Measurements from ENCODE around the gene SLC35F4.
"Not testable (repeated sequence)": the region's sequence is repeated elsewhere in the genome, so short reads cannot be mapped to it uniquely, and the experiment has no call there.

Gene SLC35F4

GRCh38 chr14:57748279-57748678 is 117.6 kb downstream of the SLC35F4 start:
- no peak for DNase-seq (ENCODE audit: insufficient read length, low spot score)
- no peak for TF ChIP-seq POLR2A (IDR thresholded peaks at IDR 0.05; ENCODE audit: low read depth, low read length)
- no peak for FAIRE-seq

DNA sequence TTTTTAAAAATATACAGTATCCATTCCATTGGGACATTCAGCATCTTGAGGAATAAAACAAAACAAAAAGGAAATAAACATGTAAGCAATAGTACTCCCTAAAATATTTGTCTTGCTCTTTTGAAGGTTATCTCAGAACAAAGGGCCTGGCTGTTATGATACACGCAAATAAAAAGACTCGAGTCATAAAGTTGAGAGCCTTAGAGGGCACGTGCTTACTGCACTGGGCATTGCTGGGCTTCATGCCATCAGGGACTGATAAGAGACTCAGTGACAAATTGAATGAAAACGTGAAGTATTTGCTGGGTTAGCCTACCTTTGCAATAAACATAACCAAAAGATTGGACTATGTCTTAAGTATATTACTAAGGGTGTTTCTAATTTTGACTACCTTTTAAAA is 118.9 kb downstream of the SLC35F4 start:
- DNase-seq (ENCODE audit: insufficient read length, low spot score) (no peak), FAIRE-seq (no peak)
- TF ChIP-seq POLR2A (IDR thresholded peaks at IDR 0.05; ENCODE audit: low read depth, low read length), result no peak

DNA sequence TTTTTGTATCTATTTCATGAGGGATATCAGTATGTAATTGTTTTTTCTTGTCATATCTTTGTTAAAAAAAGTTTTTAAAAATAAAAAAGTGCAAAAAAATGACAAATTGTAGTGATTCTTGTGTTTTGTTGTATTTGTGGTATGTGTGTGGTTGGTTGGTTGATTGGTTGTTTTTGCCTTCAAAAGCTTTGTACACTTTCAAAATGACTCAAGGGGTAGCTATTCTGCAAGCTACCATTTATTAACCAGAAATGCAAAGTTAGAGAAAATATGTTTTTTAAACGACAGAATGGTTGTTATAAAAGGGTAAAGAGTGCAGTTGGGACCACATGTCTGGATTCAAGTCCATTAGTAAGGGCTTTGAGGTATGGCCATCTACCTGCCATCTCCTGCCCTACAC is 119.3 kb downstream of the SLC35F4 start:
- DNase-seq (ENCODE audit: insufficient read length, low spot score), result no peak
- no peak for TF ChIP-seq POLR2A (IDR thresholded peaks at IDR 0.05; ENCODE audit: low read depth, low read length)
- no peak for FAIRE-seq

DNA sequence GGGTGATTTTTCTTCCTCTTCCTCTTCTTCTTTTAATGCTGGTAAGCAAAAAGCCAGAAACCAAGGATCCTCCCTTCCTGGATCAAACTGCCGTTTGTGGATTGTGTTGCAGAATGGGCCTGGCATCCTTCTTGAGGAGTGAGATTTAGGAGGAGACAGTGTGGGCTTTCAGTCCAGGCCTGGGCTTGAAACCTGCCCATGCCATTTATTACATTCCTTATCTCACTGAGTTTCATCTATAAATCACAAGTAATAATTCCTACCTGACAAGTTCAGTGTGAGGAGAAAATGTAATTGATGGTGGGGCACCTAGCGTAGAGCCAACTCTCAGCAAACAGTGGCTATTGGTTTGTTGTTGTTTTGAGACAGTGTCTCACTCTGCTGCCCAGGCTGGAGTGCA is 126.4 kb downstream of the SLC35F4 start:
- no peak for TF ChIP-seq POLR2A (IDR thresholded peaks at IDR 0.05; ENCODE audit: low read depth, low read length)
- FAIRE-seq, result no peak
- no peak for DNase-seq (ENCODE audit: insufficient read length, low spot score)

DNA sequence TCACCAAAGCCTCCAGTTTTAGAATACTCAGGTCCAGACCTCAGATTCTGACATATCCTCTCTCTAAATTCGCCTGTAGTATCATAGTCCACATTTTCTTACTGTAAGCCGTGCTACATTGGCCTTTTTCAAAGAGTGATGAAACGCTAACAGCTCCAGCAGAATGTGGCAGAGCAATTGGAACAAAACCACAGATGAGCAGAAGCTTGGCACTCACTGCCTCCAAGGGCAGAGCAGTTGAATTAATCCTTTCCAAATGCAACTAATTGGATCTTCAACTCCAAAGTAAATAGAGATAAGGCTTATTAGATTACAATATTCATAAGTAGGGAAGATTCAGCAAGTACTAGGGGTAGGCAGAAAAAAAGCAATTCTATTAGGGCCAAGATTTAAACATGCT is 128.3 kb downstream of the SLC35F4 start:
- DNase-seq (ENCODE audit: insufficient read length, low spot score) (no peak), FAIRE-seq (no peak)
- TF ChIP-seq POLR2A (IDR thresholded peaks at IDR 0.05; ENCODE audit: low read depth, low read length), result no peak

GRCh38 chr14:57736391-57736790 is 129.5 kb downstream of the SLC35F4 start:
- DNase-seq (ENCODE audit: insufficient read length, low spot score) (no peak), FAIRE-seq (no peak)
- no peak for TF ChIP-seq POLR2A (IDR thresholded peaks at IDR 0.05; ENCODE audit: low read depth, low read length)

- FAIRE-seq (no peak), DNase-seq (ENCODE audit: insufficient read length, low spot score) (no peak)
- no peak for TF ChIP-seq POLR2A (IDR thresholded peaks at IDR 0.05; ENCODE audit: low read depth, low read length)
Observed at GRCh38 chr14:57735276-57735675, 130.6 kb downstream of the SLC35F4 start.

DNA sequence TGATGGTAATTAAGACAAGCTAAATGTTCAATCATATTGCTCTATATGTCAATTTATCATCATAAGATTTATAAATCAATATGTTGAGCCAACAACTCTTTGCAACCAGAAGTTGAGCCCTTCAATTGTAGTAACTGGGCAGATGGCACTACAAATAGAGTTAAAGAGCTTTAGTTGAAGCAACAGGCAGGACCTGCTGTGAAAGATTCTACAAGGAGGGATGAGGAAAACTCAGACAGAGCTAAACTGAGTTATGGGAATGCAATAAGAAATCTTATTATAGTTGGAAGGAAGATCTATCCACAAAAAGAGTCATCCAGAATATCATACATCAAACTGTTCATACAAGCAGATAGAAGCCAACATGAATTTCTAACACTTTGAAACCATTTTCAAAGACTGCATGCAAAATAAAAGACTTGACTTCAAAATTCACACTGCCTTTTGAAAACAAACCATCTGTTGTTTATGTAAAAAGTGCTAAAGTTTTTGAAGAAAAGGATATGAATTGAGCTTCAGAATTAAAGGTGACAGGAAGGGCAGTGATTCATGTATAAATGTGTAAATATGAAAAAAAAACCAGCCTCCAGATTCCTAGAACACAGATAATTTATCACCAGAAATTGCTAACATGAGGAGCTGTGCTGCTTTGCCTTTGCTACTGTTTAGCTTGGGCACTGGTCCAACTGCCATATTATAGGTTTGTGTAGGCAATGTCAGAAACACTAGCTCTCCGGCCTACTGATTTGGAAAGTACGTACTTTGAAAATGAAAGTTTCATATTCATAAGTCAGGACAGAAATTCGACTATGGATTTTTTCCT is 133.2 kb downstream of the SLC35F4 start:
- FAIRE-seq, result peak; percentile 30
- no peak for TF ChIP-seq POLR2A (IDR thresholded peaks at IDR 0.05; ENCODE audit: low read depth, low read length)

DNA sequence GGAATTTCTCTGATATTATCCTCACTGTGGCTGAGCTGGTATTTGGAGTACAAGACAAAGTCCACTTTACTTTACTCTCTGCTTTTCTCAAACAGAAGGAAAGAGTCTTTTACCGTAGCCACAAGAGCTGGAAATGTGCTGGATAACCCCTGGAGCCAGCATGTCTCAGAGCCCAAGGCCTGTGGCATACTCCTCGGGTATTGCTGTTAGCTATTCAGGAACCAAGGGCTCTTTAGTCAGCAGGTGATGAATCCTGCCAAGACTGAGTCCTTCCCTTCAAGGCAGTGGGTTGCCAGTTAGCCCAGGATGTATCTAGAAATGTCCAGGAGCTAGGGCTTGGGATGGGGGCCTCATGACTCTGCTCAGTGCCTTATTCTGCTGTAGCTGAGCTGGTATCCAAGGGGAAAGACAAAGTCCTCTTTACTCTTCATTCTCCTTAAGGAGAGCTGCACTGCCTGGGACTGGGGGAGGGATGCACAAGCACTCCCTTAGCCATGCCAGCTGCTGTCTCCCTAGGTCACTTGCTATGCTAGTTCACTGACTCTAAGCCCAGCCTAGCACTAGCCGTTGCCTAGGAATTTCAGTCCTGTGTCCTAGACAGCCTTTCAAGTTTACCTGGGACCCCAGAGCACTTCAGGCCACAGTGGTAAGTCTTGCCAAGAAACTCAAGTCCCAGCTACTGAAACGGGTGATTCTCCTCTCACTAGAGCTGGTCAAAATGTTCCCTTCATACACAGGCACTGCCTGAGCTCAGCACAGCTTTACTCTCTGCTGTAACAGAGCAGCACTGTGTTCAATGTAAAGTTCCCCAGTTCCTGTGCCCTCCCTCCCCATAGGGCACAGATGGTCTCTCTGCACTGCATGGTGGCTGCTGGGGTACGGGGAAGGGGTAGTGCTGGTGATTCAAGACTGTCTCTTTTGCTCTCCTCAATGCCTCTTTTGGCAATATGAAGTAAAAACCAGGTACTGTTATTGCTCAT is 136.4 kb downstream of the SLC35F4 start:
- TF ChIP-seq POLR2A (IDR thresholded peaks at IDR 0.05; ENCODE audit: low read depth, low read length), result no peak
- no peak for FAIRE-seq
- DNase-seq (ENCODE audit: insufficient read length, low spot score), result no peak

More for the DNA sequence above, 133.2 kb downstream of the SLC35F4 start:
- DNase-seq (ENCODE audit: insufficient read length, low spot score), result no peak

DNA sequence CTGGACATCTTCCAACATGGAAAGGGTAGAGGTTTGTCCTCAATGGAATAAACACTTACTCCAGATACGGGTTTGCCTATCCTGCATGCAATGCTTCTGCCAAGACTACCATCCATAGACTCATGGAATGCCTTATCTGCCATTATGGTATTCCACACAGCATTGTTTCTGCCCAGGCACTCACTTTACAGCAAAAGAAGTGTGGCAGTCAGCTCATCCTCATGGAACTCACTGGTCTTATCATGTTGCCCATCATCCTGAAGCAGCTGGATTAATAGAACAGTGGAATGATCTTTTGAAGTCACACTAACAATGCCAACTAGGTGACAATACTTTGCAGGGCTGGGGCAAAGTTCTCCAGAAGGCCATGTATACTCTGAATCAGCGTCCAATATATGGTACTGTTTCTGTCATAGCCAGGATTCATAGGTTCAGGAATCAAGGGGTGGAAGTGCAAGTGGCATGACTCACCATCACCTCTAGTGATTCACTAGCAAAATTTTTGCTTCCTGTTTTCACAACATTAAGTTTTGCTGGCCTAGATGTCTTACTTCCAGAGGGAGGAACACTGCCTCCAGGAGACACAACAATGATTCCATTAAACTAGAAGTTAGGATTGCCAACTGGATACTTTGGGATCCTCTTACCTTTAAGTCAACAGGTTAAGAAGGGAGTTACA is 140.4 kb downstream of the SLC35F4 start:
- FAIRE-seq (peak; percentile 86), DNase-seq (ENCODE audit: insufficient read length, low spot score) (no peak)

GRCh38 chr14:57722141-57722540 is 143.8 kb downstream of the SLC35F4 start:
- FAIRE-seq, result not testable (repeated sequence)

More for the DNA sequence above, 140.4 kb downstream of the SLC35F4 start:
- TF ChIP-seq POLR2A (IDR thresholded peaks at IDR 0.05; ENCODE audit: low read depth, low read length), result no peak

DNA sequence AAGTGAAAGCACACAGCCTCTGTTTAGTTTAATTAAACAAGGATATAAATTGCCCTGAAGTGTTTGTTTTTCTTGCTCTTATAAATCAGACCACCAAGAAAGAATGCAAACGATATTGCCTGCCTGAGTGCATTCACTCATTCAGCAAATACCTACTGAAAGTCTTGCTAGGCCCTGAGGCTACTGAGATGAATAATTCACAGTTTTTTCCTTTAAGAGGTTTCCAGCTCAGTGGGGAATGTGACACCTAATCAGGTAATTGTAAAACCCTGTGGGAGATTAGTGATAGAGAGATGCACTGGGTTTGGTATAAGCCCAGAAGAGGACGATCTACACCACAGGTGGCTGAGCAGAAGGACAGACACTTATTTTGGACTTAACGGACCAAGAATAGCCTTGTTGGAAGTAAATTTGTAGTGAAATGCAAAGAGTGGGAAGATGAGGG is 151.4 kb downstream of the SLC35F4 start:
- FAIRE-seq (no peak), DNase-seq (ENCODE audit: insufficient read length, low spot score) (no peak)
- no peak for TF ChIP-seq POLR2A (IDR thresholded peaks at IDR 0.05; ENCODE audit: low read depth, low read length)

More at GRCh38 chr14:57722141-57722540, 143.8 kb downstream of the SLC35F4 start:
- not testable (repeated sequence) for DNase-seq (ENCODE audit: insufficient read length, low spot score)

DNA sequence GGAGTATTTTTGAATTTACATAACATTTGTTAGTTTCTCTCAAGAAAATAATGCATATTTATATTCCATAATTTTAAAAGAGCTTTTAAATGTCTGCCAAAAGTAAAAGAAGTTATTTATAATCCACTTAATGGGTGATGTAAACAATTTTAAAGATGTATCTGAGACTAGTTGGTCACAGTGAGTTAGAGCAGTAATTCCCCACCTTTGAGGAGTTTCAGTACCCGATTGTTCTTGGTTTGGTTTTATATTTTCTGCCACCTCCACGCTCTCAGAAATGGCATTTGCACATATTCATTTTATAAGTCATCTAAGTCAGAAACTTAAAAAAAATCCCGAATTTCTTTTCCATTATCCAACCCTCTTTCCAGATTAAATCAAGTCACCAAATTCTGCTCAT is 153.2 kb downstream of the SLC35F4 start:
- no peak for FAIRE-seq
- TF ChIP-seq POLR2A (IDR thresholded peaks at IDR 0.05; ENCODE audit: low read depth, low read length), result no peak
- DNase-seq (ENCODE audit: insufficient read length, low spot score), result no peak

DNA sequence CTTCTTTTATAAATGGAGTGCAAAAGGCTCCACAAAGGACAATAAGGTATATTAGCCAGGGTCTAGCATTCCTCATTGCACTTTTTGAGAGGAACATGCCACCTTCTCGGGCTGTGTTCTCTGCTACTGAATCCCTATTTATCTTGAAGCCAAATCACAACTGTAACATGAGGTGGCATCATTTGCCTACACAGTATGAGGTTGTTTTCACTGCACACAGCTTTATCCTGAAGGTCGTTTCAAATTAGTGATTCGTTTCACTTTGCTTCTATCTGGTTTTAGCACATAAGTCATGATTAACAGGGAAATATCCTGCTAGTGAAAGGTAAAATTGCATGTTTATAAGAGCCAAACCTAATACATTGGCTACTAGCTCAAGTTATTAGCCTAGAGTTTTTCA is 153.8 kb downstream of the SLC35F4 start:
- DNase-seq (ENCODE audit: insufficient read length, low spot score), result no peak
- FAIRE-seq, result no peak
- no peak for TF ChIP-seq POLR2A (IDR thresholded peaks at IDR 0.05; ENCODE audit: low read depth, low read length)

All from H54 (cell line).